ENCODE data around the gene ROCK2. TPM values are rescaled to one million over a fixed set of nuclear protein-coding genes. Genes with fewer than 3 reads are reported as not detected.

Gene ROCK2
- total and polyA plus RNA-seq, 2 of the 8 experiments (the other 6 are each of a cell fraction or from before 2014, with no cell fraction given) = 2.7 to 29.0 TPM

GRCh38 chr2:11243512-11243911, 100.9 kb downstream of the ROCK2 start:
- no peak overlapping the region for H2BK120ac ChIP-seq (replicated peaks; ENCODE audit: low read depth, low read length)
- H3K23me2 ChIP-seq (ENCODE audit: low read depth, low read length) = no peaks in the 10 kb centered on the region
- H3K4ac ChIP-seq (replicated peaks; ENCODE audit: insufficient read length, low read depth, low read length) = no peak overlapping the region
- 0 out of 4 replicates have a peak, but pooled peaks cover 0 to 7% of the 10 kb centered on the region in 2 experiments for H3K79me2 ChIP-seq (ENCODE audit: control insufficient read depth in 1 of 2, insufficient read depth in 2 of 2, low read length in 2 of 2)
- H3K4me3 ChIP-seq (ENCODE audit: extremely low read depth in 1 of 4, insufficient read depth in 2 of 4, low read depth in 3 of 4, low read length in 4 of 4) = no peak overlapping the region
- POLR2A ChIA-PET (ENCODE audit: partially characterized antibody) = no interaction called here
- no peak overlapping the region for H3K14ac ChIP-seq (ENCODE audit: insufficient read length)
- H3K9me3 ChIP-seq (ENCODE audit: insufficient read depth in 2 of 2, low read depth in 1 of 2, low read length in 1 of 2) = no peaks in the 10 kb centered on the region
- H2BK12ac ChIP-seq (ENCODE audit: low read depth, low read length) = no peak overlapping the region
- H4K91ac ChIP-seq (replicated peaks; ENCODE audit: insufficient read length, low read length) = no peak overlapping the region
- no peak overlapping the region for H3K9ac ChIP-seq (replicated peaks in 1 of 4; ENCODE audit: extremely low read depth in 1 of 4, low read depth in 3 of 4, low read length in 3 of 4)
- no peak overlapping the region for H2BK15ac ChIP-seq (ENCODE audit: low read length)
- no peak overlapping the region for H2AK5ac ChIP-seq (ENCODE audit: low read depth, low read length)
- no peaks in the 10 kb centered on the region for H3K27me3 ChIP-seq (replicated peaks in 1 of 4; ENCODE audit: control insufficient read depth in 3 of 4, extremely low read depth in 1 of 4, insufficient read depth in 3 of 4, low read length in 3 of 4)
- CTCF ChIA-PET (ENCODE audit: partially characterized antibody) = interaction anchor here (0.6 kb wide), 1 partner anchor 143 kb away, joined by 3 read pairs; no protein-coding TSS in a partner anchor
- H3K56ac ChIP-seq (replicated peaks; ENCODE audit: insufficient read length, low read depth, low read length) = no peak overlapping the region
- no peak for FAIRE-seq
- no peak overlapping the region for H2BK5ac ChIP-seq (ENCODE audit: low read depth, low read length)
- no peak overlapping the region for H3K18ac ChIP-seq (ENCODE audit: extremely low read depth, low read length)
- no peak overlapping the region for H4K5ac ChIP-seq (ENCODE audit: insufficient read length, low read depth, low read length)
- H4K20me1 ChIP-seq (replicated peaks in 1 of 2; ENCODE audit: control insufficient read depth in 1 of 2, insufficient read depth in 2 of 2, low read length in 2 of 2) = peaks cover 0 to 3% of the 10 kb centered on the region in 2 experiments
- H2AFZ ChIP-seq (ENCODE audit: low read length) = no peak overlapping the region
- TF ChIP-seq USF2 (IDR thresholded peaks at IDR 0.05; ENCODE audit: low read length) (no peak), SP2 (IDR thresholded peaks at IDR 0.05; ENCODE audit: low read length) (no peak), EGR1 (IDR thresholded peaks at IDR 0.05; ENCODE audit: borderline replicate concordance, low read depth, low read length) (no peak), TEAD4 (IDR thresholded peaks at IDR 0.05; ENCODE audit: low read depth, low read length) (no peak), CBX8 (IDR thresholded peaks at IDR 0.05; ENCODE audit: borderline replicate concordance, low read depth, low read length) (no peak), E2F6 (IDR thresholded peaks at IDR 0.05) (no peak), EZH2 (IDR thresholded peaks at IDR 0.05; ENCODE audit: low read depth, low read length, severe bottlenecking) (no peak), TAF1 (IDR thresholded peaks at IDR 0.05; ENCODE audit: low read depth, low read length) (no peak), CTBP2 (IDR thresholded peaks at IDR 0.05; ENCODE audit: borderline replicate concordance, insufficient read depth, insufficient read length, low read length) (no peak), SIX5 (IDR thresholded peaks at IDR 0.05; ENCODE audit: low read depth, low read length) (no peak), KDM1A (IDR thresholded peaks at IDR 0.05; ENCODE audit: borderline replicate concordance, low read length) (no peak), JUN (IDR thresholded peaks at IDR 0.05; ENCODE audit: low read depth, low read length) (no peak), BACH1 (IDR thresholded peaks at IDR 0.05; ENCODE audit: low read length) (no peak), CHD2 (IDR thresholded peaks at IDR 0.05; ENCODE audit: low read length) (no peak)
- H3K4me2 ChIP-seq (ENCODE audit: insufficient read depth in 1 of 2, low read depth in 2 of 2, low read length in 2 of 2) = no peak overlapping the region
- no peak overlapping the region for H4K8ac ChIP-seq (ENCODE audit: extremely low read depth, insufficient read depth, low read length)
- H3K4me1 ChIP-seq (replicated peaks in 1 of 4; ENCODE audit: control insufficient read depth in 3 of 4, insufficient read depth in 4 of 4, low read length in 3 of 4) = no peaks in the 10 kb centered on the region
- H3K36me3 ChIP-seq (ENCODE audit: control insufficient read depth in 2 of 4, insufficient read depth in 4 of 4, low read length in 3 of 4) = no peaks in the 10 kb centered on the region; a peak in 1 of 8 replicates
- 100% methylated on average over 1 of the region's 1 CpG; no CpG with 5 or more reads in 1 of the 2 experiments for WGBS, 2 experiments (ENCODE audit: extremely low coverage in 1 of 2, insufficient coverage in 1 of 2, insufficient read length in 1 of 2, insufficient replicate concordance in 2 of 2, low coverage in 1 of 2, low lambda C conversion rate in 2 of 2, missing lambda C conversion rate in 1 of 2)
- no peak overlapping the region for H3K27ac ChIP-seq (ENCODE audit: low read depth, low read length)
- DNase-seq (ENCODE audit: low read depth in 1 of 2, low spot score in 2 of 2) = no peak
- no peak overlapping the region for H3K23ac ChIP-seq (ENCODE audit: insufficient read length)
- H2BK20ac ChIP-seq (ENCODE audit: low read length) = no peak overlapping the region
- no peaks in the 10 kb centered on the region for H3K79me1 ChIP-seq (ENCODE audit: low read depth, low read length)

Measured in H1 (cell line).